SU-DHL-6 (cell line): Measurements from ENCODE around the gene CCDC138.

ENCODE experiments used
- H2AFZ ChIP-seq: fragments of 200-600 bp; sonication (generic); 2 replicates; pipeline ENCODE4 v1.6.1; 2014; ENCODE audit warnings: low read depth, mild to moderate bottlenecking, moderate library complexity, mixed read lengths, antibody characterized with exemption, low read length; ENCODE audit not compliant: severe bottlenecking
- H3F3A ChIP-seq: fragments of 200-600 bp; shearing (Covaris generic); 2 replicates; pipeline ENCODE4 v1.6.0; 2016; ENCODE audit warnings: antibody characterized with exemption, mild to moderate bottlenecking; ENCODE audit not compliant: insufficient read depth
- H3K27ac ChIP-seq: fragments of 200-600 bp; sonication (generic); 2 replicates; pipeline ENCODE4 v1.5.1; 2016; ENCODE audit warnings: low read depth, mild to moderate bottlenecking, low read length, moderate library complexity, mixed read lengths
- H3K27me3 ChIP-seq: fragments of 200-600 bp; sonication (generic), shearing (Covaris generic); 2 replicates; pipeline ENCODE4 v1.6.0; 2014; ENCODE audit warnings: mild to moderate bottlenecking, low read length
- H3K36me3 ChIP-seq: fragments of 200-600 bp; sonication (generic); 2 replicates; pipeline ENCODE4 v1.6.1; 2014; ENCODE audit warnings: mild to moderate bottlenecking, low read length, mixed read lengths
- H3K4me2 ChIP-seq: fragments of 300-600, 200-600 bp; shearing (Covaris generic), sonication (generic); 2 replicates; pipeline ENCODE4 v1.6.0; 2014; ENCODE audit warnings: low read length, low read depth, mild to moderate bottlenecking; ENCODE audit not compliant: poor library complexity, severe bottlenecking
- H3K4me3 ChIP-seq: fragments of 200-600 bp; sonication (generic); 2 replicates; pipeline ENCODE4 v1.5.1; 2014; ENCODE audit warnings: antibody characterized with exemption, low read length, mild to moderate bottlenecking, mixed read lengths; ENCODE audit not compliant: insufficient read depth, poor library complexity, severe bottlenecking
- H3K79me2 ChIP-seq: fragments of 200-600 bp; sonication (generic); 2 replicates; pipeline ENCODE4 v1.6.1; 2014; ENCODE audit warnings: mild to moderate bottlenecking, low read length, moderate library complexity; ENCODE audit not compliant: insufficient read depth
- H3K9ac ChIP-seq: fragments of 200-600 bp; sonication (generic); 2 replicates; pipeline ENCODE4 v1.7.0; 2014; ENCODE audit warnings: mild to moderate bottlenecking, low read length
- H3K9me2 ChIP-seq: fragments of 200-600 bp; sonication (generic); replicated peaks from 2 replicates; pipeline ENCODE4 v1.6.1; 2014; ENCODE audit warnings: low read length; ENCODE audit not compliant: insufficient read depth
- H3K9me3 ChIP-seq: fragments of 200-600 bp; sonication (generic); 2 replicates; pipeline ENCODE4 v1.6.1; 2014; ENCODE audit warnings: low read length, mixed read lengths; ENCODE audit not compliant: insufficient read depth
- H4K20me1 ChIP-seq: fragments of 200-600 bp; sonication (generic); 2 replicates; pipeline ENCODE4 v1.6.1; 2014; ENCODE audit warnings: low read depth, mild to moderate bottlenecking, antibody characterized with exemption, low read length, moderate library complexity, mixed read lengths
- CTCF ChIP-seq: fragments of 200-600 bp; sonication (generic); IDR thresholded peaks from one replicate; pipeline ENCODE4 v1.5.1; 2017; ENCODE audit warnings: antibody characterized with exemption, mild to moderate bottlenecking, low read length, moderate library complexity; ENCODE audit not compliant: insufficient read depth, poor library complexity, severe bottlenecking
- EZH2phosphoT487 ChIP-seq: fragments of 200-600 bp; sonication (generic), shearing (Covaris generic); conservative IDR thresholded peaks from 2 replicates; pipeline ENCODE4 v1.6.1; 2018; ENCODE audit warnings: mild to moderate bottlenecking, antibody characterized with exemption, low read length, moderate library complexity, mixed read lengths

Gene CCDC138

DNA sequence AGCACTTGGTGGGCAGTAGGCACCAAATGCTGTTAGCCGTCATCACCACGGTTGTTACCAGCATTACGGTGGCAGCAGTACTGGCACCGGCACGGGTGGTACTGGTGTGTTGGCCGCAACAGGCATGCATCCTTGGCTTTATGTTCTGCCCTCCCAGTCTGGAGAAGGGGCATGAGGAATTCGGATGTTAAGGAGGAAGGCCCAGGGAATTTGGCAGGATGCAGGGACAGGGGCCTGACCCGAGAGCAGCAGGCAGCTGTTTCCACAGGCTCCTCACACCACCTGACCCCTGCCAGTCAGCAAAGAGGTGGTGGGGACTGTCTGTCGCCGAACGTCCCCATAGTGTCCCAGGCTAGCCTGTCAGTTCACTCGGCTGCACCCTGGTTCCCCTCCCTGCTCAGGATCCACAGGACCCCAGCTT, 123.5 kb downstream of the CCDC138 start:
- Histone ChIP-seq H4K20me1 (no peaks in the 10 kb centered on the region), H3K9me3 (no peaks in the 10 kb centered on the region), H3K9me2 (no peaks in the 10 kb centered on the region), H3F3A (no peaks in the 10 kb centered on the region), H2AFZ (no peak overlapping the region), H3K36me3 (no peaks in the 10 kb centered on the region), H3K79me2 (no peaks in the 10 kb centered on the region), H3K4me3 (no peak overlapping the region), H3K4me2 (no peak overlapping the region), H3K27me3 (no peaks in the 10 kb centered on the region), H3K27ac (no peak overlapping the region), H3K9ac (no peak overlapping the region)
- TF ChIP-seq EZH2phosphoT487 (no peak), CTCF (no peak)

- no peak for TF ChIP-seq CTCF
- TF ChIP-seq EZH2phosphoT487: no peak
- Histone ChIP-seq H3K27me3 (no peaks in the 10 kb centered on the region), H2AFZ (no peak overlapping the region), H4K20me1 (no peaks in the 10 kb centered on the region), H3K9me3 (no peaks in the 10 kb centered on the region), H3K4me2 (no peak overlapping the region), H3K36me3 (no peaks in the 10 kb centered on the region), H3K9me2 (no peaks in the 10 kb centered on the region), H3K79me2 (no peaks in the 10 kb centered on the region), H3K4me3 (no peak overlapping the region), H3K9ac (no peak overlapping the region), H3K27ac (no peak overlapping the region), H3F3A (no peaks in the 10 kb centered on the region)
Measured at GRCh38 chr2:108910541-108911396, 124.2 kb downstream of the CCDC138 start.

DNA sequence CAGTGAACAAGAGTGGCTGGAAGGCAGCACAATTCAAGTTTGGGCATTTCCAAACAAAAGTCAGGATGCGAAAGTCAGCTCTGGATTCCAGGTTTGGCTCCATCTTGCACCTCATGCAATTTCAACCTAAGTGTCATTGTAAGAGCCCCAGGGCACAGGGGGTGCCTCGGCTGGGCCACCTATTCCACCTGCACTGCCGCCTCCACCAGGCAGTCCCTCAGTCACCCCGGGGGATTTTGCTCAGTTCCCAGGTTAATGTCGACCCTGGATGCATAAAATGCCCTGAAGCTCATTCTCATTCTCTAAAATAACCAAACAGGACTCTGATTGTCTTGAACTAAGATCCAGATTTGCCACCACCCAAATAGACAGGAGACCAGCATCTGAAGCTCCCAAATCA, 124.8 kb downstream of the CCDC138 start:
- no peaks in the 10 kb centered on the region for H3K27me3 ChIP-seq
- H3K9ac ChIP-seq: no peak overlapping the region
- no peak overlapping the region for H2AFZ ChIP-seq
- H3K4me3 ChIP-seq: no peak overlapping the region
- H3K79me2 ChIP-seq: no peaks in the 10 kb centered on the region
- no peaks in the 10 kb centered on the region for H3F3A ChIP-seq
- no peaks in the 10 kb centered on the region for H4K20me1 ChIP-seq
- TF ChIP-seq EZH2phosphoT487: no peak
- no peak for TF ChIP-seq CTCF
- no peaks in the 10 kb centered on the region for H3K9me2 ChIP-seq
- H3K27ac ChIP-seq: no peak overlapping the region
- no peak overlapping the region for H3K4me2 ChIP-seq
- H3K36me3 ChIP-seq: no peaks in the 10 kb centered on the region
- no peaks in the 10 kb centered on the region for H3K9me3 ChIP-seq
